Sigmoid colon (tissue), 7 donors: ENCODE measurements around the gene SEC11A. TPM values are rescaled to one million over a fixed set of nuclear protein-coding genes. Genes with fewer than 3 reads are reported as not detected.
A peak's percentile ranks its signal among the peaks of the same experiment; 100 is the strongest.

Experiments
- DNase-seq: peaks from one replicate; pipeline ENCODE4 v3.0.0-alpha.2; 2019
- H3K27ac ChIP-seq, 4 donors: fragments of 200-600 bp; sonication (generic); one replicate each; pipeline ENCODE4 v1.5.1; 2016 to 2019; ENCODE audit warnings: mild to moderate bottlenecking in 1 of 4
- H3K27me3 ChIP-seq, 3 donors: fragments of 200-600 bp; sonication (generic); one replicate each; pipeline ENCODE4 v1.5.1; 2019; ENCODE audit warnings: mild to moderate bottlenecking in 1 of 3
- H3K36me3 ChIP-seq, 4 donors: fragments of 200-600 bp; sonication (generic); one replicate each; pipeline ENCODE4 v1.5.1; 2016 to 2019
- H3K4me1 ChIP-seq, 4 donors: fragments of 200-600 bp; sonication (generic); one replicate each; pipeline ENCODE4 v1.5.1; 2017 to 2019
- H3K4me3 ChIP-seq, 4 donors: fragments of 200-600 bp; sonication (generic); one replicate each; pipeline ENCODE4 v1.5.1; 2017 to 2019; ENCODE audit warnings: mild to moderate bottlenecking in 2 of 4, moderate library complexity in 1 of 4
- H3K9me3 ChIP-seq, 4 donors: fragments of 200-600 bp in 3 of 4; sonication (generic) in 3 of 4; one replicate each; pipeline versions ENCODE4 v1.5.1 to v1.6.1; 2013 to 2019
- CTCF ChIP-seq, 4 experiments: fragments of 450-650 bp in 3 of 4; fragments of 200-600 bp in 1 of 4; IDR thresholded peaks; one replicate each; pipeline ENCODE4 v1.5.1; 2016 to 2019; ENCODE audit warnings: antibody characterized with exemption in 4 of 4, mild to moderate bottlenecking in 3 of 4, moderate library complexity in 2 of 4
- EP300 ChIP-seq, 4 donors: sonication (generic); formaldehyde crosslinking; IDR thresholded peaks; one replicate each; pipeline ENCODE4 v1.6.1; 2017; ENCODE audit warnings: antibody characterized with exemption in 4 of 4
- POLR2A ChIP-seq, 2 donors: fragments of 450-650 bp; IDR thresholded peaks; one replicate each; pipeline ENCODE4 v1.6.1; 2016; ENCODE audit warnings: antibody characterized with exemption in 2 of 2, mild to moderate bottlenecking in 2 of 2, moderate library complexity in 2 of 2
- POLR2AphosphoS5 ChIP-seq, 4 donors: sonication (generic); formaldehyde crosslinking; IDR thresholded peaks; one replicate each; pipeline ENCODE4 v1.6.1; 2017; ENCODE audit warnings: antibody characterized with exemption in 4 of 4
- WGBS, 2 donors: extraction: QIAGEN DNeasy Blood & Tissue Kit; methylation state at CpG; one replicate each; pipeline ENCODE4 v1.1.7; 2013; 5-methylcytosine and 5-hydroxymethylcytosine counted together
- intact Hi-C: fragments of 100-400 bp; cut with DNase I; formaldehyde crosslinking; loops from one replicate; pipeline ENCODE4 v1.15.1; 2023
- polyA plus RNA-seq, 3 donors: library from polyadenylated mRNA; stranded (reverse); fragments of 200-250 nt; gene quantifications; one replicate each; pipeline ENCODE4 v1.2.3, GENCODE V29; 2013
- total RNA-seq, 4 donors: library from RNA; depleted of rRNA; stranded (reverse); fragments of >200 nt; gene quantifications; one replicate each; pipeline ENCODE4 v1.1.0, GENCODE V29; 2016
- donor health status: healthy with polysubstance abuse.
- donor health status: Bipolar disorder and iron deficiency.
- donor health status: healthy.

The SEC11A gene
- total and polyA plus RNA-seq, 7 donors, result 83.9 to 216 (median 152) TPM

GRCh38 chr15:84638103-84638502, 77.8 kb downstream of the SEC11A start:
- Histone ChIP-seq H3K4me3 (no peak overlapping the region), H3K9me3 (no peaks in the 10 kb centered on the region), H3K4me1 (peaks cover 0 to 25% (median 17%) of the 10 kb centered on the region in 4 donors), H3K27ac (no peak overlapping the region), H3K36me3 (peaks cover 26 to 70% (median 43%) of the 10 kb centered on the region in 4 donors), H3K27me3 (no peaks in the 10 kb centered on the region)
- 70 to 76% methylated on average over 3 of the region's 3 CpGs for WGBS, 2 donors
- intact Hi-C loops, result no loop called here
- TF ChIP-seq POLR2A (IDR thresholded peaks at IDR 0.05) (no peak), EP300 (IDR thresholded peaks at IDR 0.05) (no peak), CTCF (IDR thresholded peaks at IDR 0.05) (no peak), POLR2AphosphoS5 (IDR thresholded peaks at IDR 0.05) (no peak)
- no peak for DNase-seq

- H3K9me3 ChIP-seq, result no peaks in the 10 kb centered on the region
- H3K4me1 ChIP-seq, result peaks cover 0 to 48% (median 38%) of the 10 kb centered on the region in 4 donors
- no peak for DNase-seq
- no peaks in the 10 kb centered on the region for H3K27me3 ChIP-seq
- peaks cover 0 to 32% (median 12%) of the 10 kb centered on the region in 4 donors for H3K36me3 ChIP-seq
- peak overlapping the region; percentile 88 to 97 (median 92) for H3K27ac ChIP-seq
- WGBS, 2 donors, result 26 to 36% methylated on average over 23 of the region's 23 CpGs
- peak overlapping the region; percentile 55 to 79 (median 67) for H3K4me3 ChIP-seq
- TF ChIP-seq EP300 (IDR thresholded peaks at IDR 0.05) (no peak), CTCF (IDR thresholded peaks at IDR 0.05) (no peak), POLR2AphosphoS5 (IDR thresholded peaks at IDR 0.05) (no peak), POLR2A (IDR thresholded peaks at IDR 0.05) (no peak)
- intact Hi-C loops, result loop anchor here (1.0 kb wide), 1 partner anchor 20 kb away; the partner anchor contains the start of gene WDR73
Measured at GRCh38 chr15:84634228-84634837, 81.6 kb downstream of the SEC11A start.

- no peaks in the 10 kb centered on the region for H3K9me3 ChIP-seq
- peak; percentile 83 for DNase-seq
- WGBS, 2 donors, result 0% methylated on average over 105 of the region's 105 CpGs
Measured at GRCh38 chr15:84633311-84634227, 82.4 kb downstream of the SEC11A start.

GRCh38 chr15:84631706-84632272, 84.2 kb downstream of the SEC11A start:
- TF ChIP-seq POLR2A (IDR thresholded peaks at IDR 0.05) (no peak), EP300 (IDR thresholded peaks at IDR 0.05) (no peak), CTCF (IDR thresholded peaks at IDR 0.05) (no peak), POLR2AphosphoS5 (IDR thresholded peaks at IDR 0.05) (no peak)
- peaks cover 0 to 48% (median 38%) of the 10 kb centered on the region in 4 donors for H3K4me1 ChIP-seq
- H3K36me3 ChIP-seq, result peaks cover 0 to 22% (median 0%) of the 10 kb centered on the region in 4 donors
- H3K9me3 ChIP-seq, result no peaks in the 10 kb centered on the region
- no peak for DNase-seq
- H3K4me3 ChIP-seq, result peak overlapping the region; percentile 47 to 79 (median 67)
- WGBS, 2 donors, result 50 to 51% methylated on average over 7 of the region's 7 CpGs
- intact Hi-C loops, result loop anchor here (2.0 kb wide), 3 partner anchors 31 to 117 kb away; partner anchors contain the start of genes ZNF592 and ZSCAN2
- H3K27me3 ChIP-seq, result no peaks in the 10 kb centered on the region
- H3K27ac ChIP-seq, result peak overlapping the region; percentile 88 to 97 (median 92)

More at GRCh38 chr15:84633311-84634227, 82.4 kb downstream of the SEC11A start:
- peak overlapping the region; percentile 55 to 79 (median 67) for H3K4me3 ChIP-seq
- intact Hi-C loops, result loop anchor here (1.0 to 2.0 kb wide), 2 partner anchors 21 to 63 kb away; partner anchors contain the start of gene WDR73
- H3K36me3 ChIP-seq, result peaks cover 0 to 25% (median 6%) of the 10 kb centered on the region in 4 donors
- peak in 1 of 4 donors; percentile 43 for TF ChIP-seq POLR2AphosphoS5 (IDR thresholded peaks at IDR 0.05)
- no peak for TF ChIP-seq EP300 (IDR thresholded peaks at IDR 0.05)
- no peaks in the 10 kb centered on the region for H3K27me3 ChIP-seq
- H3K27ac ChIP-seq, result peak overlapping the region; percentile 88 to 97 (median 92)
- H3K4me1 ChIP-seq, result peaks cover 0 to 48% (median 38%) of the 10 kb centered on the region in 4 donors
